Stimulated activated CD8-positive, alpha-beta memory T cell treated with anti-CD3 and anti-CD28 coated beads, Interleukin-15, amount 100 ng/mL, for 1 hour (primary cell): ENCODE measurements around the gene NPHP1.
"Not testable (repeated sequence)": the region's sequence is repeated elsewhere in the genome, so short reads cannot be mapped to it uniquely, and the experiment has no call there.

Source experiments
- DNase-seq: peaks from one replicate; pipeline ENCODE4 v3.0.0-alpha.2; 2020; ENCODE audit warnings: low read depth

NPHP1 gene

DNA sequence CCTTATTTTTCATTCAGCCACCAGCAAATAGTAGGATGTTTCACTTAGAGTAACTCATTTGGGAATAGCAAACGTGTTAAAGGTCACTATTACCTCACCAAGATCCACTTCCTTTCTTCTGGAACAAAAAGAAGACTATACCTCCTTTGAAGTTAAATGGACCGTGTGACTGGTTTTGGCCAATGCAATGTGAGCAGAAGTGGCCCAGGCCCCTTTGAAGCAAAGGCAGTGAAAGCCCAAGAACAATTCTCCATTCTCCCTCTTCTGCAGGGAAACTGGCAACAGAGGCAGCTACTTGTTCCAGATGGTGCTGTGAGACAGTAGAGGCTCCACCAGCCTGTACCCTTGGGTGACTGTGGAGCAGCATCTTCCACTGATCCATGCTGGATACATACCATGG is 77.9 kb downstream of the NPHP1 start:
- no peak for DNase-seq

- no peak for DNase-seq
Measured at GRCh38 chr2:110126086-110126773, 78.6 kb downstream of the NPHP1 start.

GRCh38 chr2:110124939-110125691 is 79.7 kb downstream of the NPHP1 start:
- no peak for DNase-seq

DNA sequence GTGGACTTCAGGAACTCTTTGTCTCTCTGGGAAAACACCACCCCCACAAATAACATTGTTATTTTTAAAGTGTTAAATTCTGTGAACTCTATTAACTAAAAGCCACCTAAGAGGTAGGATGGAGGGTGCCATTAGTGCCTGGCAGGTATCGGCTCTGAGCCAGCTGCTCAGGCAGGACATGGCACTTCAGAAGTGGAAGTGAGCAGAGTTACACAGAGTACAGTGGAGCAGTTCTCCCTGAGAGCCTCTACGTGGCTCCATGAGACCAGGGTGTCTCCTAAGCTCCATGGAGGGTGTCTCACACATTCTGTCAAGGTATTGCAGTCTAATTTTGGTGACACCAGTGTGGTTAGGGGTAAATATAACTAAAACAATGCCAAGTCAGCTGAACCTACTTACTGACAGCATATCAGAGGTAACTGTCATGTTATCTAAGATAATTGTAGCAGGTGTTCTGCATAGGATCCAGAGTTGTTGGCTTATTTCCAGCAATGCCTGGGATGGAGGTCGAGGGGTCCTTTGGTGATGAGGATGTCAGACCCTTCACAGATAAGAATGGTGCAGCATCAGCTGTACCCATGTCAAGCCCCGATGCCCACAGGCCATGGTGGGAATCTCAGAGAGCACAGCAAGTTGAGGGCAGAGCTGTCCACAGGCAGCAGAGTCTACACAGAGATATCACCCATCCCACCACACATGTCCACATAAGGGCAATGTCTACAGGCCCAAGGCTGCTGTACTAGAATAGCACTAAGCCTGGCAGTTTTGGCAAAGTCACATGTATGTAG is 80.6 kb downstream of the NPHP1 start:
- DNase-seq: no peak

DNA sequence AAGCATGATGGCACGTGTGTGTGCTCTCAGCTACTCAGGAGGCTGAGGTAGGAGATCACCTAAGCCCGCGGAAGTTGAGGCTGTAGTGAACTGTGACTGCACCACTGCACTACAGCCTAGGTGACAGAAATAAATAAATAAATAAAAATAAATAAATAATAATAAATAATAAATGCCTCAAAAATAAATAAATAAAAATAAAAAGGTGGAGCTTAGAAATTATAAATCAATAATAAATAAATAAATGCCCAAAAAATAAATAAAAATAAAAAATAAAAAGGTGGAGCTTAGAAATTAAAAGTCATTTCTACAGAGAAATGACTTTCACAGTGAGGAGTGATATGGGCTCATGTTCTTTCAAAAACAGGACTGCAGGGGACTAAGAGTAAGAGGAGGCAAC is 83.2 kb downstream of the NPHP1 start:
- no peak for DNase-seq

- no peak for DNase-seq
Measured at GRCh38 chr2:110121052-110121334, 83.8 kb downstream of the NPHP1 start.

- no peak for DNase-seq
Measured at GRCh38 chr2:110120171-110121051, 84.4 kb downstream of the NPHP1 start.

- DNase-seq: no peak
Measured at GRCh38 chr2:110116033-110116710, 88.6 kb downstream of the NPHP1 start.

DNA sequence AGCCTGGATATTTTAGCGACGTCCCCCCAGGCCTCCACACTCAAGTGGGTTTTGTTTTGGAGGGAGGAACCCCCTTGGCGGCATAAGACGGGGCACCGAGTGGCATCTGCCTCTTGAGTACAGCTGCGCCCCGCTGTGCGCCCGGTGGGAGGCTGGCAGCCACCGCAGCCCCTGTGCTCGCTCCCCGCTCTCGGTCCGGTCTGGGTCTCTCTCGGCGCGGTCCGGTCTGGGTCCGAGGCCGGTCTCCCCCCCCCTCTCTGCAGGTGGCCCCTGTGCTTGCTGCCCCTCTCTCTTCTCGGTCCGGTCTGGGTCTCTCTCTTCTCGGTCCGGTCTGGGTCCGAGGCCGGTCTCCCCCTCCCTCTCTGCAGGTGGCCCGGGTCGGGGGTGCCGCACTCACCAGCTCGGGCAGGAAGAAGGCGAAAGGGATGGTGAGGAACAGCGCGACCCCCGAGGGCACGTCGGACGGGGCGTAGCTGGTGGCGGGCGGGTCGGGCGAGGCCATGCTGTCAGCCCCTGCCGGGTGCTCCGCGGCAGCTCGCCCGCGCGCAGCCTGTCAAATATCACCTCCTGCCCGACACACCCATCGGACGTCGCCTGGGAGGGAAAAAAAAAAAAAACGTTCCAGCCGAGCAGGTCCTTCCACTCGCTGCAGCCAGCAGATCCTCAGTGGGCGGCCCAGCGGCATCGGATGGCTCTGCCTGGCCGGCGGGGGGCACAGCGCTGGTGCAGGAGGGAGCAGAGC is 89.4 kb downstream of the NPHP1 start, which contains the start of gene MALL:
MALL (minus strand) TSS at position 532 of the 742 bp plus-strand sequence; CDS start at position 502, 30 bp downstream.
- DNase-seq: no peak

- DNase-seq: no peak
Measured at GRCh38 chr2:110114831-110115255, 90.0 kb downstream of the NPHP1 start.

GRCh38 chr2:110113961-110114591 is 90.7 kb downstream of the NPHP1 start:
- DNase-seq: no peak

DNA sequence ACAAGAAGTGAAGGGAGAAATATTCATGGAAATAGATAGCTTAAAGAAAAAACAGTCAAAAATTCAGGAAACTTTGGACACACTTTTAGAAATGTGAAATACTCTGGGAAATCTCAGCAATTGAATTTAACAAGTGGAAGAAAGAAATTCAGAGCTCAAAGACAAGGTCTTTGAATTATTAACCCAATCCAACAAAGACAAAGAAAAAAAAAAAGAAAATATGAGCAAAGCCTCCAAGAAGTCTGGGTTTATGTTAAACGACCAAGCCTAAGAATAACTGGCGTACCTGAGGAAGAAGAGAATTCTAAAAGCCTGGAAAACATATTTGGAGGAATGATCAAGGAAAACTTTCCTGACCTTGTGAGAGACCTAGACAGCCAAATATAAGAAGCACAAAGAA is 96.5 kb downstream of the NPHP1 start:
- DNase-seq: not testable (repeated sequence)

DNA sequence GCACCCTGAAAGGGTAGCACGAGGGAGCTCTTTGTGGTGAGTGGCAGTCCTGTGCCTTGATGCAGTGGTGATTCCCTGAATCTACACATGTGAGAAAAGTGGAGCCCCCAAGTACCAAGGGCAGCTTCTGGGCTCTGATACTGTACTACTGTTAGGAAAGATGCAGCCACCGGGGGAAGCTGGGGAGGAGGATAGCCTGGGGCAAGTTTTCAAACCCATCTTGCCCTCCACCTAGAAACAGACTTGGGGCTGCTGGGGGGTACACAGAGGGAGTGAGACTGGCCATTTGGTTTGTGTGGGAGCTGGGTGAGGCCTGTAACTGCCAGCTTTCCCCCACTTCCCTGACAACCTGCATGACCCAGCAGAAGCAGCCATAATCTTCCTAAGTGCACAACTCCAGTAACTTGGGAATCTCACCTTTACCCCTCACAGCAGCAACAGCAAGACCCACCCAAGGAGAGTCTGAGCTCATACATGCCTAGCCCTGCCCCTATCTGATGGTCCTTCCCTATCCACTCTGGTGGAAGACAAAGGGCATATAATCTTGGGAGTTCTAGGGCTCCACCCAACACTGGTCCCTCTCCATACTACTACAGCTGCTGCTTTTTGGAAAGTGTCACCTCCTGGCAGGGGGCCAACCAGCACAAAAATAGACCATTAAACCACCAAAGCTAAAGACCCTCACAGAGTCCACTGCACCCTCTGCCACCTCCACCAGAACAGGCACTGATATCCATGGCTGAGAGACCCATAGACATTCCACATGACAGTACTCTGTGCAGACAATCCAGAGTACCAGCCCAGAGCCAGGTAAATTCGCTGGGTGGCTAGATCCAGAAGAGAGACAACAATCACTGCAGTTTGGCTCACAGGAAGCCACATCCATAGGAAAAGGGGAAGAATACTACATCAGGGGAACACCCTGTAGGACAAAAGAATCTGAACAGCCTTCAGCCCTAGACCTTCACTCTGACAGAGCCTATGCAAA is 97.4 kb downstream of the NPHP1 start:
- DNase-seq: no peak

DNA sequence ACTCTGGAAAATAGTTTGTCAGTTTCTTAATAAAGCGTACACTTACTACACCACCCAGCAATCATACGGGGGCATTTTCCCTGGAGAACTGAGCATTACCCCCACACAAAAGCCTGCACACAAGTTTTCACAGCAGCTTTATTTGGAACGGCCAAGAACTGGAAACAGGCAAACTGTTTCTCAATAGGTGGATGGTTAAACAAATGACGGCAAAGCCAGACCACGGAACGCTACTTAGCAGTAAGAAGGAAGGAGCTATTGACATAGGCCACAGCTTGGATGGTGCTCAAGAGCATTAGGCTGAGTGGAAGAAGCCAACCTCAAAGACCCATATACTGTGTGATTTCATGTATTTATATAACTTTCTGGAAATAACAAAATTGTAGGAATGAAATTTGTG is 98.2 kb downstream of the NPHP1 start:
- DNase-seq: no peak

DNA sequence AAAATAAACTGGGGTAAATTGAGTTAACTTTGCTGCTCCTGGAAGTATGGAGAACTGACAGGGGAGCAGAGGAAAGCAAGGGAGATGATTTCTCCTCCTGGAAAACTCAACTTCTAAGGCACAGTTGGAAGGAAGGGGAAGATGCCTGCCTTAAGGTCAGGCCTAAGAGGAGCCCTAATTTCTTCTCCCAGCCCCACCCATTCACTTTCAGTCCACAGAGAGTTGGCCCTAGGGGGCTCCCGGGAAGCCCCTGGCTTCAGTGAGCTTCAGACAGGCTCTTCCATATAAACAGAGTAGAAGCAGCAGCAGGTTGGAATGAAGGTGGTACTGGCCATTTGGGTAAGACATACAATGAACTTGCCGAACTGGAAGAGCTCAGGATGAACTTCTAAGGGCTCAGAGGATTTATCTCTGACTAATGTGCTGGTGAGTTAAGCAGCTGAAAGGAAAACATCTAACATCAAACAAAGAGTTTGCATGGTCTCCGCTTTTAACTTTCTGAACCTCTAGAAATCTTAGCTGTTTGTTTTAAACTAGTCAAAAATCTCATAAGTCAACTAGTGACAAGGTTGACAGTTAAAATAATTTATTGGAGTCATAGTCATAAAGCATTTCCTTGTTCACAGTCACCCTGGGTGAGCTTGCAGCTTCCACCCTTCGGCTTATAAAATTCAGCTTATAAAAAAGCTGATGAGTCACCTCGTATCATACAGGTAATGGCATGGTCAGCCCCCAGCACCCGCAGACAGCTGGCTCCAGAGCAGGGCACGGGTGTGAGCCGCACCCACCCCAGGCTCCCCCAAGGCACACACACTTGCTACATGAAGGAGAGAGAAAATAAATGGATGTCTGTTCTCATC is 99.0 kb downstream of the NPHP1 start:
- no peak for DNase-seq

DNA sequence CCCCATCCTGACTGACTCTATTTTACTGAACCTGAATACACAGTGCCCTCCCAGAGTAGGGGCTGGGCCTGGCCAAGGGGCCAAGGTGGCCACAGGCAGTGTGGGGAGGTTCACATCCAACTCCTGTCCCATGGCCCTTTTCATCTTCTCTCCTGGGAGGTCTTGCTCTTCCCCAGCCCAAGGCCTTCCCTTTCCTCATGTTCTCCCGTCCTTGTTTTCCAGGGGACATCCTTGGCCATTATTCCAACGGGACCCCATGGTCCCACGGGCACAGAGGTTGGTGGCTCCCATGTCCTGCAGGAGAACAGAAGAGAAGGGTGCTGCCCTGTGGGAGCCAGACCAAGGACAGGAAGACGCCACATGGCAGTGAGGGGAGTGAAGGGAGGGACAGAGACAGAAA is 99.6 kb downstream of the NPHP1 start:
- no peak for DNase-seq

DNA sequence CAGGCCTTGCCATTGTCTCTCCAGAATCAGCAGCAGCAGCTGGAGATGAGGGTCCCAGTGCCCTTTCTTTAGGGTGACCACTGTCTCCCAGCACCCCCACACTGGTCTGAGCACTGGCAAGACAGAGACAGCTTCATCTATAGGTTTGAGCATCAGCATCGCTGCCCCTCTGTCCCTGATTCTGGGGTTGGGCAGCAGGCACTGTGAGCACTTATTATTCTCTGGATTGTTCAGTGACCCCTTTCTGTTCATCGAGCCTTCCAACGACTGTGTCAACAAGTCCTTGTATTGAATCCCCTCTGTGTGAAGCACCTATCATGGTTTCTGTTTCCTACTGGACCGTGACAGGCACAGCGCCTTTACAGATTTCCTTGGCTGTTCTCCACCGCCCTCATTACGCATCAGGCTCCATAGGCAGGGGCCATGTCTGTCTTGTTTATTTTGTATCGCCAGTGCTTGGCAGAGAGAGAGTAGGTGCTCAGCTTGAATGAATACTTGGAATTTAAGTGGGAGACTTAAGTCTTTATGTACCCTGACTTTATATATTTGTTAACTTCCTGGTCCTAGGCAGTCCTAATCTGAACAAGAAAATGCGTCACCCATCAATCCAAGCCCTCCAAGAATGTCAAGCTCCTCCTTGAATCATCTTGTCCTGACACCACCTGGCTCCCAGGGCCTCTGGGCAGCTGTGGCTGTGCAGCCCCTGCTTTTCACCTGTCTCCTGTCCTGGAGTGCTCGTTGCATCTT is 100.6 kb downstream of the NPHP1 start:
- no peak for DNase-seq
